ENCODE measurements around the gene HYAL1.

Gene HYAL1

GRCh38 chr3:50320853-50321335, 17.5 kb upstream of the HYAL1 start:
- Histone ChIP-seq H3K36me3 (ENCODE audit: control insufficient read depth, insufficient read depth, low read length) (no peaks in the 10 kb centered on the region), H3K27ac (peak overlapping the region; percentile 88), H2AFZ (peak overlapping the region; percentile 83), H3K4me2 (ENCODE audit: low read length) (peak overlapping the region; percentile 97), H3K4me3 (ENCODE audit: low read depth, low read length) (peak overlapping the region; percentile 89), H3K9me3 (ENCODE audit: control insufficient read depth, low read length) (no peaks in the 10 kb centered on the region), H3K4me1 (peaks cover 30% of the 10 kb centered on the region), H3K79me2 (peaks cover 7% of the 10 kb centered on the region), H3K27me3 (ENCODE audit: control insufficient read depth, insufficient read depth, low read length) (no peaks in the 10 kb centered on the region), H3K9ac (no peak overlapping the region)
- no peak for TF ChIP-seq CTCF (IDR thresholded peaks at IDR 0.05)

DNA sequence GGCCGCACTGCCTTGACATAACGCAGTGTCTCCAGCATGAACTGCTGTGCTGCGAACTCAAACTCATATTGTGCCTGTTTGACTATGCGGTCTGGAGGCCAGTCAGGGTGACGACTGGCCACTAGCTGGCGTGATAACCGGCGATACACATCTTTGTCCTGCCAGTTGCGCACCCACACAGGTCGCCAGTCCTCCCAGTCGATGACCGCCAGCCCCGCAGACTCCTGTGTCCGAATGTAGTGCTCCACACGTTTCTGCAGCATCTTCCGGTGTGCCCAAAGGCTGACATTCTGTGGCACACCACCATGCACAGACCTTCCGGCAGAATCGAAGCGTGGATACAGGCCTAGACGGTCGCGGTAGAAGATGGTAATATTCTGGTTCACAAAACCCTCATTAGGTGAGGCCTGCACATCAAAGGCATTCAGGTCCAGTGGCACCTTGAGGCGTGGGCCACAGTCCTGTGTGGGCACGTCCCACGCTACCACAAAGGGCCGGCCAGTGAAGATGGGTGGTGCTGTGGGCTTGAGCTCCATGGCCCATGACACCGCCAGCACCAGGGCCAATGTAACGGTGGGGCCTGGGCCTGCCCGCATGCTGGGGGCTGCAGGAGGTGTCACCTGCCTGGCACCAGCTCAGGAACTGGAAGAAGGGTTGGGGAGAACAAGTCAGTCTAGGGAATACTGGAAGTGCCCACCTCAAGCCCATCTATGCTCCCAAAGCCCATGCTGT, 16.7 kb upstream of the HYAL1 start:
- TF ChIP-seq CTCF (IDR thresholded peaks at IDR 0.05): no peak
- Histone ChIP-seq H2AFZ (no peak overlapping the region), H3K79me2 (peaks cover 7% of the 10 kb centered on the region), H3K36me3 (ENCODE audit: control insufficient read depth, insufficient read depth, low read length) (no peaks in the 10 kb centered on the region), H3K9ac (no peak overlapping the region), H3K27me3 (ENCODE audit: control insufficient read depth, insufficient read depth, low read length) (no peaks in the 10 kb centered on the region), H3K27ac (peak overlapping the region; percentile 88), H3K4me2 (ENCODE audit: low read length) (peak overlapping the region; percentile 97), H3K4me3 (ENCODE audit: low read depth, low read length) (peak overlapping the region; percentile 89), H3K9me3 (ENCODE audit: control insufficient read depth, low read length) (no peaks in the 10 kb centered on the region), H3K4me1 (peaks cover 30% of the 10 kb centered on the region)

DNA sequence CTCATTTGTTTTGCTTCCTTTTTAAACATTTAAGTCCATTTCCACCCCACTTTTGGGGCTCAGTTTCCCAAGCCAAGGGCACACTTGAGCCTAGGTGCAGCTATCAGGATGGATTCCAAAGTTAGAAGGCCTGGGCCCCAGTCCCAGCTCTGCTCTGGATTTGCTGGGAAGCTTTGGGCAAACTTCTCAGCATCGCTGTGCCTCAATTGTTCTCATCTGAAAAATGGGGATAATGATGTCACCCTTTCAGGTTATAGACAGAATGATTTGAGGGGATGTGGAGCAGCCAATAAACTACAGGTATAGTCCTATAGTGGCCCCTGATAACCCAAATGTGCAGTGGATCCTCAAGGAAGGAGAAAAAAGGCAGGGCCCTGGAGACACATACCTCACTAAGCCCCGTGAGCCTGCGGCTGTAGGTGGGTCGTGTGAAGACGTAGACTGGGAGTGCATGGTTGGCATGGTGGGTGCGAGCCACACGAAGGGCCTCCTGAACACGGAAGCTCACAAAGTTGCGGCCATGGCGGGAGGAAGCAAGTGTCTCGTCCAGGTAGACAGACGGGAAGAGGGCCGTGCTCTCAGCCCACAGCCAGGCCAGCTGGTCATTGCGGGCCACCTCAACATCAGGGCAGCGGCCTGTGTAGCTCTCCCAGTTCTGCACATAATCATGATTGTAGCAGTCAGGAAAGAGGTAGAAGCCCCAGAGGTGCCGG, 16.0 kb upstream of the HYAL1 start:
- TF ChIP-seq CTCF (IDR thresholded peaks at IDR 0.05): no peak
- H3K79me2 ChIP-seq: peaks cover 7% of the 10 kb centered on the region
- no peak overlapping the region for H3K9ac ChIP-seq
- H3K9me3 ChIP-seq (ENCODE audit: control insufficient read depth, low read length): no peaks in the 10 kb centered on the region
- no peaks in the 10 kb centered on the region for H3K36me3 ChIP-seq (ENCODE audit: control insufficient read depth, insufficient read depth, low read length)
- H3K4me3 ChIP-seq (ENCODE audit: low read depth, low read length): no peak overlapping the region
- H3K27me3 ChIP-seq (ENCODE audit: control insufficient read depth, insufficient read depth, low read length): no peaks in the 10 kb centered on the region
- peaks cover 28% of the 10 kb centered on the region for H3K4me1 ChIP-seq
- H2AFZ ChIP-seq: no peak overlapping the region
- peak overlapping the region; percentile 97 for H3K4me2 ChIP-seq (ENCODE audit: low read length)
- no peak overlapping the region for H3K27ac ChIP-seq

- H3K27me3 ChIP-seq (ENCODE audit: control insufficient read depth, insufficient read depth, low read length): no peaks in the 10 kb centered on the region
- peaks cover 32% of the 10 kb centered on the region for H3K4me1 ChIP-seq
- no peak overlapping the region for H3K4me2 ChIP-seq (ENCODE audit: low read length)
- H3K36me3 ChIP-seq (ENCODE audit: control insufficient read depth, insufficient read depth, low read length): no peaks in the 10 kb centered on the region
- H3K27ac ChIP-seq: no peak overlapping the region
- TF ChIP-seq CTCF (IDR thresholded peaks at IDR 0.05): no peak
- no peaks in the 10 kb centered on the region for H3K9me3 ChIP-seq (ENCODE audit: control insufficient read depth, low read length)
- no peak overlapping the region for H3K9ac ChIP-seq
- no peak overlapping the region for H3K4me3 ChIP-seq (ENCODE audit: low read depth, low read length)
- H2AFZ ChIP-seq: no peak overlapping the region
- peaks cover 7% of the 10 kb centered on the region for H3K79me2 ChIP-seq
Observed at GRCh38 chr3:50318615-50319014, 15.2 kb upstream of the HYAL1 start.

Data from parathyroid adenoma (tissue), 2 donors.